ENCODE data around the gene UNK. TPM values are rescaled to one million over a fixed set of nuclear protein-coding genes. Genes with fewer than 3 reads are reported as not detected.

UNK gene
- polyA plus RNA-seq, 1 donor = 30.9 TPM

- DNase-seq = no peak
These were observed 38.8 kb downstream of the UNK start for GRCh38 chr17:75823257-75824041.

- no peak for DNase-seq
These were observed 39.5 kb downstream of the UNK start for GRCh38 chr17:75824050-75824552.

GRCh38 chr17:75824666-75825065, 40.1 kb downstream of the UNK start:
- no peak for DNase-seq

- DNase-seq = peak; percentile 69
These were observed 40.5 kb downstream of the UNK start for GRCh38 chr17:75825149-75825552.

GRCh38 chr17:75825748-75826370, 41.3 kb downstream of the UNK start:
- no peak for DNase-seq

- no peak for DNase-seq
These were observed 42.1 kb downstream of the UNK start for GRCh38 chr17:75826561-75827307.

GRCh38 chr17:75827308-75828075, 42.9 kb downstream of the UNK start:
- peak; percentile 64 for DNase-seq

GRCh38 chr17:75828076-75828400, 43.4 kb downstream of the UNK start:
- no peak for DNase-seq

GRCh38 chr17:75828741-75829140, 44.1 kb downstream of the UNK start:
- no peak for DNase-seq

- DNase-seq = no peak
These were observed 45.1 kb downstream of the UNK start for GRCh38 chr17:75829747-75830146.

- no peak for DNase-seq
These were observed 45.8 kb downstream of the UNK start for GRCh38 chr17:75830164-75831031.

- DNase-seq = no peak
These were observed 46.5 kb downstream of the UNK start for GRCh38 chr17:75831032-75831571.

GRCh38 chr17:75832164-75832651, 47.6 kb downstream of the UNK start:
- DNase-seq = no peak

- no peak for DNase-seq
These were observed 48.2 kb downstream of the UNK start for GRCh38 chr17:75832652-75833400.

- peak; percentile 60 for DNase-seq
These were observed 49.8 kb downstream of the UNK start for GRCh38 chr17:75834279-75834920.

- DNase-seq = peak; percentile 44
These were observed 50.5 kb downstream of the UNK start for GRCh38 chr17:75834928-75835653.

GRCh38 chr17:75835654-75835987, 51.0 kb downstream of the UNK start:
- DNase-seq = no peak

- no peak for DNase-seq
These were observed 52.0 kb downstream of the UNK start for GRCh38 chr17:75836605-75837004.

- DNase-seq = no peak
These were observed 53.3 kb downstream of the UNK start for GRCh38 chr17:75837899-75838298.
